GM12878 (cell line): ENCODE data around the gene ZGLP1. TPM values are rescaled to one million over a fixed set of nuclear protein-coding genes. Genes with fewer than 3 reads are reported as not detected.

ENCODE experiments used
- ATAC-seq: fragments of 200-7000 bp; cut with Tn5 transposase; 3 replicates; pipeline ENCODE4 v1.9.1; 2020; ENCODE audit warnings: mild to moderate bottlenecking, moderate library complexity
- BruUV-seq: library from RNA; stranded (reverse); fragments of 400-500 nt; replicated peaks from 2 replicates; lab custom pipeline; 2021; lab: Mats Ljungman, UMichigan
- CTCF ChIA-PET: fragments of 300-600 bp; sonication (Branson Sonifier 250); formaldehyde crosslinking; extraction: SDS; loops from one replicate; lab custom pipeline; 2021; ENCODE audit warnings: inconsistent platforms; lab: Yijun Ruan, JAX
- POLR2A ChIA-PET: fragments of 350-600 bp; formaldehyde crosslinking; extraction: SDS; loops from one replicate; lab custom pipeline; 2021; ENCODE audit warnings: inconsistent platforms; lab: Charles Lee
- RAD21 ChIA-PET: fragments of 300-600 bp; sonication (Branson Sonifier 250); formaldehyde crosslinking; loops from one replicate; lab custom pipeline; 2023; ENCODE audit warnings: antibody characterized with exemption; ENCODE audit not compliant: unreplicated experiment; lab: Charles Lee
- SMC1A ChIA-PET: fragments of 300-600 bp; sonication (Branson Sonifier 250); formaldehyde crosslinking; loops from one replicate; lab custom pipeline; 2023; ENCODE audit not compliant: unreplicated experiment, uncharacterized antibody; lab: Charles Lee
- DNase-seq: peaks from one replicate; pipeline ENCODE4 v3.0.0-alpha.2; 2011; ENCODE audit warnings: low read depth, low spot score
- FAIRE-seq: peaks from 3 replicates; lab custom pipeline; 2011; peaks lifted over from hg19 to GRCh38; lab: Jason Lieb, UNC
- H2AFZ ChIP-seq: 2 replicates; pipeline ENCODE4 v1.6.0; 2011; ENCODE audit warnings: low read depth, low read length, control low read depth; ENCODE audit not compliant: control insufficient read depth
- H3K27ac ChIP-seq: 2 replicates; pipeline ENCODE4 v1.5.1; 2011; ENCODE audit warnings: control low read depth; ENCODE audit not compliant: control insufficient read depth, insufficient read depth
- H3K27me3 ChIP-seq, 2 experiments: replicated peaks in 1 of 2; 2 replicates each; pipeline versions ENCODE4 v1.6.0 to v1.6.1; 2011; ENCODE audit warnings: low read length in 1 of 2; ENCODE audit not compliant: control insufficient read depth in 2 of 2, insufficient read depth in 2 of 2
- H3K36me3 ChIP-seq, 2 experiments: 2 replicates each; pipeline ENCODE4 v1.5.1; 2011; ENCODE audit warnings: low read length in 1 of 2; ENCODE audit not compliant: control insufficient read depth in 2 of 2, insufficient read depth in 2 of 2
- H3K4me1 ChIP-seq: 2 replicates; pipeline ENCODE4 v1.6.1; 2011; ENCODE audit warnings: mild to moderate bottlenecking, low read length, moderate library complexity, mixed read lengths; ENCODE audit not compliant: control insufficient read depth, insufficient read depth
- H3K4me2 ChIP-seq: 2 replicates; pipeline ENCODE4 v1.6.0; 2011; ENCODE audit warnings: control low read depth; ENCODE audit not compliant: control insufficient read depth, insufficient read depth
- H3K4me3 ChIP-seq: fragments of 200-600 bp; sonication (generic); 2 replicates; pipeline ENCODE4 v1.5.1; 2016
- H3K79me2 ChIP-seq: 2 replicates; pipeline ENCODE4 v1.6.0; 2011; ENCODE audit warnings: low read length; ENCODE audit not compliant: control insufficient read depth, insufficient read depth
- H3K9ac ChIP-seq: 2 replicates; pipeline ENCODE4 v1.8.0; 2011; ENCODE audit warnings: low read length, control low read depth, mixed read lengths; ENCODE audit not compliant: control insufficient read depth, insufficient read depth
- H3K9me3 ChIP-seq: replicated peaks from 3 replicates; pipeline ENCODE4 v1.5.1; 2011; ENCODE audit warnings: mild to moderate bottlenecking, low read length; ENCODE audit not compliant: control insufficient read depth, insufficient read depth
- H4K20me1 ChIP-seq: 2 replicates; pipeline ENCODE4 v1.6.0; 2011; ENCODE audit not compliant: control insufficient read depth, insufficient read depth
- CBX3 ChIP-seq: fragments of 200-600 bp; sonication (generic); IDR thresholded peaks from 2 replicates; pipeline ENCODE4 v1.6.1; 2016; ENCODE audit warnings: low read depth, borderline replicate concordance
- CREM ChIP-seq: IDR thresholded peaks from 2 replicates; pipeline ENCODE4 v1.6.1; 2014; ENCODE audit warnings: antibody characterized with exemption, low read depth
- KDM1A ChIP-seq: fragments of 200-600 bp; sonication (generic); IDR thresholded peaks from 2 replicates; pipeline ENCODE4 v1.6.1; 2016; ENCODE audit warnings: borderline replicate concordance
- MXI1 ChIP-seq: fragments of 150-350 bp; IDR thresholded peaks from 2 replicates; pipeline ENCODE4 v1.6.1; 2011; ENCODE audit warnings: low read depth, mild to moderate bottlenecking, inconsistent platforms, low read length, improper control_type of control experiment
- NBN ChIP-seq: fragments of 450-650 bp; IDR thresholded peaks from 2 replicates; pipeline ENCODE4 v1.6.1; 2016
- NFIC ChIP-seq: IDR thresholded peaks from 2 replicates; pipeline ENCODE4 v1.6.1; 2012; ENCODE audit warnings: low read depth, mild to moderate bottlenecking, inconsistent platforms, low read length, moderate library complexity
- NFXL1 ChIP-seq: fragments of 450-650 bp; IDR thresholded peaks from 2 replicates; pipeline ENCODE4 v1.6.1; 2017; ENCODE audit warnings: antibody characterized with exemption, mild to moderate bottlenecking, borderline replicate concordance
- PAX8 ChIP-seq: fragments of 450-650 bp; IDR thresholded peaks from 2 replicates; pipeline ENCODE4 v1.6.1; 2017; ENCODE audit warnings: mild to moderate bottlenecking, moderate library complexity
- PML ChIP-seq: IDR thresholded peaks from 2 replicates; pipeline ENCODE4 v1.6.1; 2012; ENCODE audit warnings: low read length, inconsistent platforms
- POU2F2 ChIP-seq: IDR thresholded peaks from 3 replicates; pipeline ENCODE4 v1.6.1; 2011; ENCODE audit warnings: low read depth, mild to moderate bottlenecking, low read length, borderline replicate concordance
- TAF1 ChIP-seq: IDR thresholded peaks from 2 replicates; pipeline ENCODE4 v1.6.1; 2011; ENCODE audit warnings: mild to moderate bottlenecking, low read depth, low read length, borderline replicate concordance
- TCF12 ChIP-seq: IDR thresholded peaks from 2 replicates; pipeline ENCODE4 v1.6.1; 2011; ENCODE audit warnings: low read depth, mild to moderate bottlenecking, low read length
- TCF3 ChIP-seq: IDR thresholded peaks from 2 replicates; pipeline ENCODE4 v1.6.1; 2012; ENCODE audit warnings: low read depth, mild to moderate bottlenecking, low read length, borderline replicate concordance; ENCODE audit not compliant: insufficient read depth
- WGBS: methylation state at CpG from one replicate; pipeline ENCODE4 v1.1.6; 2016; ENCODE audit warnings: low lambda C conversion rate; ENCODE audit not compliant: insufficient replicate concordance, insufficient coverage; ENCODE audit errors: missing lambda C conversion rate; 5-methylcytosine and 5-hydroxymethylcytosine counted together
- in situ Hi-C: fragments of 300-500 bp; cut with MboI; formaldehyde crosslinking; loops from 9 replicates; pipeline ENCODE4 v1.14.3; 2018; ENCODE audit warnings: mixed read lengths
- intact Hi-C: fragments of 100-400 bp; cut with micrococcal nuclease; formaldehyde crosslinking; loops from one replicate; pipeline ENCODE4 v1.14.2; 2022; ENCODE audit not compliant: unreplicated experiment
- polyA plus RNA-seq, 11 experiments: library from polyadenylated mRNA; depleted of rRNA in 4 of 11; unstranded in 6 of 11; stranded (reverse) in 5 of 11; fragments of >200 nt; fragmentation: Nextera tagmentation in 4 of 11; fragmentation: Illumina TruSeq in 1 of 11; extraction: Ambion mirVana in 4 of 11; extraction: Trizol in 1 of 11; gene quantifications; 1 replicate in 1 of 11; 2 replicates in 10 of 11; pipeline versions ENCODE4 v1.2.1 to v1.2.3, GENCODE V29; 2011 to 2016; ENCODE audit warnings: inconsistent platforms in 2 of 11, missing spikeins in 2 of 11, low read depth in 1 of 11
- total RNA-seq, 4 experiments: library from RNA; depleted of rRNA in 3 of 4; stranded (reverse); fragments of >200 nt in 3 of 4; fragmentation: Illumina TruSeq in 1 of 4; extraction: Trizol in 1 of 4; gene quantifications; 2 replicates each; pipeline versions ENCODE4 v1.2.1 to v1.2.3, GENCODE V29; 2013 to 2021
- TF ChIP-seq, protein P1 (sequence below): fragments of 450-650 bp; IDR thresholded peaks from 2 replicates; pipeline ENCODE4 v1.6.1; 2017; ENCODE audit warnings: mild to moderate bottlenecking

The ZGLP1 gene
- total and polyA plus RNA-seq, 10 of the 15 experiments (the other 5 are each of a cell fraction or from before 2014, with no cell fraction given), result 0.29 to 5.6 (median 1.3) TPM

- intact Hi-C loops, result no loop called here
- ChIA-PET RAD21 (interaction anchor here (0.7 kb wide), 1 partner anchor 60 kb away, joined by 3 read pairs; no protein-coding TSS in a partner anchor), SMC1A (no interaction called here), POLR2A (interaction anchor here (0.7 kb wide), 1 partner anchor 363 kb away, joined by 4 read pairs; no protein-coding TSS in a partner anchor), CTCF (interaction anchor here (0.8 kb wide), 1 partner anchor 11 kb away, joined by 3 read pairs; no protein-coding TSS in a partner anchor)
- FAIRE-seq (no peak), ATAC-seq (no peak), DNase-seq (no peak)
- no peak overlapping the region for H2AFZ ChIP-seq
- H3K36me3 ChIP-seq, result peaks cover 22 to 36% of the 10 kb centered on the region in 2 experiments
- no peak overlapping the region for H3K4me2 ChIP-seq
- H4K20me1 ChIP-seq, result no peaks in the 10 kb centered on the region
- TSS peak; percentile 6 for BruUV-seq
- WGBS, result 98% methylated on average over 41 of the region's 41 CpGs
- peaks cover 31% of the 10 kb centered on the region for H3K79me2 ChIP-seq
- in situ Hi-C loops, result no loop called here
- no peak overlapping the region for H3K27ac ChIP-seq
- H3K27me3 ChIP-seq, result no peaks in the 10 kb centered on the region
- no peaks in the 10 kb centered on the region for H3K9me3 ChIP-seq
- no peak for TF ChIP-seq TAF1
- no peak for TF ChIP-seq KDM1A
- TF ChIP-seq POU2F2, result no peak
- no peak for TF ChIP-seq TCF3
- TF ChIP-seq, protein P1, sequence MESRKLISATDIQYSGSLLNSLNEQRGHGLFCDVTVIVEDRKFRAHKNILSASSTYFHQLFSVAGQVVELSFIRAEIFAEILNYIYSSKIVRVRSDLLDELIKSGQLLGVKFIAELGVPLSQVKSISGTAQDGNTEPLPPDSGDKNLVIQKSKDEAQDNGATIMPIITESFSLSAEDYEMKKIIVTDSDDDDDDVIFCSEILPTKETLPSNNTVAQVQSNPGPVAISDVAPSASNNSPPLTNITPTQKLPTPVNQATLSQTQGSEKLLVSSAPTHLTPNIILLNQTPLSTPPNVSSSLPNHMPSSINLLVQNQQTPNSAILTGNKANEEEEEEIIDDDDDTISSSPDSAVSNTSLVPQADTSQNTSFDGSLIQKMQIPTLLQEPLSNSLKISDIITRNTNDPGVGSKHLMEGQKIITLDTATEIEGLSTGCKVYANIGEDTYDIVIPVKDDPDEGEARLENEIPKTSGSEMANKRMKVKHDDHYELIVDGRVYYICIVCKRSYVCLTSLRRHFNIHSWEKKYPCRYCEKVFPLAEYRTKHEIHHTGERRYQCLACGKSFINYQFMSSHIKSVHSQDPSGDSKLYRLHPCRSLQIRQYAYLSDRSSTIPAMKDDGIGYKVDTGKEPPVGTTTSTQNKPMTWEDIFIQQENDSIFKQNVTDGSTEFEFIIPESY, result no peak
- no peak for TF ChIP-seq CBX3
- no peak for TF ChIP-seq CREM
- TF ChIP-seq NFXL1, result no peak
- no peak for TF ChIP-seq NBN
- TF ChIP-seq PML, result no peak
- no peak for TF ChIP-seq MXI1
- no peak for TF ChIP-seq TCF12
- TF ChIP-seq PAX8, result no peak
- TF ChIP-seq NFIC, result no peak
- peaks cover 6% of the 10 kb centered on the region for H3K4me1 ChIP-seq
- H3K4me3 ChIP-seq, result no peak overlapping the region
- no peak overlapping the region for H3K9ac ChIP-seq
Observed at GRCh38 chr19:10328558-10329429, 19.2 kb upstream of the ZGLP1 start.
